PC-3 (cell line): ENCODE data around the gene ME2. TPM values are rescaled to one million over a fixed set of nuclear protein-coding genes. Genes with fewer than 3 reads are reported as not detected.
"Not testable (repeated sequence)": the region's sequence is repeated elsewhere in the genome, so short reads cannot be mapped to it uniquely, and the experiment has no call there.

ENCODE experiments used
- ATAC-seq: fragments of 200-7000 bp; cut with Tn5 transposase; 2 replicates; pipeline ENCODE4 v1.9.1; 2020; ENCODE audit warnings: mild to moderate bottlenecking, moderate library complexity
- BruUV-seq: library from RNA; stranded (reverse); fragments of 400-500 nt; replicated peaks from 2 replicates; lab custom pipeline; 2021; lab: Mats Ljungman, UMichigan
- CTCF ChIA-PET: fragments of 300-600 bp; sonication (Branson Sonifier 250); formaldehyde crosslinking; loops from one replicate; lab custom pipeline; 2022; ENCODE audit warnings: antibody characterized with exemption; lab: Charles Lee
- POLR2A ChIA-PET: fragments of 300-600 bp; sonication (Branson Sonifier 250); formaldehyde crosslinking; loops from one replicate; lab custom pipeline; 2022; ENCODE audit warnings: antibody characterized with exemption; ENCODE audit not compliant: unreplicated experiment; lab: Charles Lee
- DNase-seq: peaks from one replicate; pipeline ENCODE4 v3.0.0-alpha.2; 2015
- H2AFZ ChIP-seq: fragments of 300-600 bp; sonication (generic); 2 replicates; pipeline ENCODE4 v1.6.0; 2016; ENCODE audit warnings: antibody characterized with exemption, low read length
- H3F3A ChIP-seq: fragments of 300-600 bp; sonication (generic); one replicate; pipeline ENCODE4 v1.6.0; 2017; ENCODE audit warnings: antibody characterized with exemption, low read length, control low read depth, mild to moderate bottlenecking; ENCODE audit not compliant: unreplicated experiment
- H3K27ac ChIP-seq: fragments of 300-600 bp; sonication (generic); 2 replicates; pipeline ENCODE4 v1.5.1; 2016; ENCODE audit warnings: mild to moderate bottlenecking, low read length
- H3K27me3 ChIP-seq: fragments of 300-600 bp; sonication (generic); 2 replicates; pipeline ENCODE4 v1.6.1; 2016; ENCODE audit warnings: low read length, mixed read lengths
- H3K36me3 ChIP-seq: fragments of 300-600 bp; sonication (generic); 2 replicates; pipeline ENCODE4 v1.6.1; 2016; ENCODE audit warnings: low read depth, mixed run types, low read length, mixed read lengths
- H3K4me1 ChIP-seq: fragments of 300-600 bp; sonication (generic); 2 replicates; pipeline ENCODE4 v1.5.1; 2016; ENCODE audit warnings: low read length; ENCODE audit not compliant: insufficient read depth
- H3K4me2 ChIP-seq: fragments of 300-600 bp; sonication (generic); 2 replicates; pipeline ENCODE4 v1.6.0; 2016; ENCODE audit warnings: low read length
- H3K4me3 ChIP-seq: fragments of 300-600 bp; sonication (generic); 2 replicates; pipeline ENCODE4 v1.5.1; 2016; ENCODE audit warnings: mild to moderate bottlenecking, low read length, mixed read lengths
- H3K79me2 ChIP-seq: fragments of 300-600 bp; sonication (generic); 2 replicates; pipeline ENCODE4 v1.6.1; 2017; ENCODE audit warnings: low read length, mixed read lengths
- H3K9ac ChIP-seq: fragments of 300-600 bp; sonication (generic); 2 replicates; pipeline ENCODE4 v1.6.0; 2016; ENCODE audit warnings: mild to moderate bottlenecking, low read length
- H3K9me2 ChIP-seq: fragments of 300-600 bp; sonication (generic); replicated peaks from 2 replicates; pipeline ENCODE4 v1.6.1; 2016; ENCODE audit warnings: mixed run types, low read length, mixed read lengths
- H3K9me3 ChIP-seq: fragments of 300-600 bp; sonication (generic); 2 replicates; pipeline ENCODE4 v1.6.1; 2016; ENCODE audit warnings: low read length, mixed read lengths
- H4K20me1 ChIP-seq: fragments of 300-600 bp; sonication (generic); 2 replicates; pipeline ENCODE4 v1.6.1; 2016; ENCODE audit warnings: low read length, mixed read lengths
- EZH2 ChIP-seq: fragments of 300-600 bp; sonication (generic); IDR thresholded peaks from one replicate; pipeline ENCODE4 v1.6.1; 2017; ENCODE audit warnings: antibody characterized with exemption, mild to moderate bottlenecking, low read length; ENCODE audit not compliant: unreplicated experiment
- EZH2phosphoT487 ChIP-seq: fragments of 300-600 bp; sonication (generic); IDR thresholded peaks from 2 replicates; pipeline ENCODE4 v1.6.1; 2018; ENCODE audit warnings: mild to moderate bottlenecking, antibody characterized with exemption, low read length, borderline replicate concordance
- intact Hi-C: fragments of 100-400 bp; cut with micrococcal nuclease; formaldehyde crosslinking; loops from 2 replicates; pipeline ENCODE4 v1.9.0; 2023
- total RNA-seq: library from RNA; depleted of rRNA; stranded (reverse); fragments of >200 nt; gene quantifications from 2 replicates; pipeline ENCODE4 v1.2.3, GENCODE V29; 2014
- TF ChIP-seq, protein P1 (sequence below): fragments of 300-600 bp; sonication (generic); conservative IDR thresholded peaks from 2 replicates; pipeline ENCODE4 v1.5.1; 2017; ENCODE audit warnings: antibody characterized with exemption, low read depth, mild to moderate bottlenecking, low read length

Gene ME2
- total RNA-seq, 1 experiment from 2014 or later = 29.1 TPM

- no peaks in the 10 kb centered on the region for H3K9me2 ChIP-seq
- H3F3A ChIP-seq = no peaks in the 10 kb centered on the region
- no peaks in the 10 kb centered on the region for H3K27me3 ChIP-seq
- no peak for ATAC-seq
- ChIA-PET POLR2A (no interaction called here), CTCF (no interaction called here)
- H3K79me2 ChIP-seq = no peaks in the 10 kb centered on the region
- H3K4me3 ChIP-seq = no peak overlapping the region
- no peaks in the 10 kb centered on the region for H3K4me1 ChIP-seq
- H3K27ac ChIP-seq = no peak overlapping the region
- no peaks in the 10 kb centered on the region for H3K36me3 ChIP-seq
- no peak for DNase-seq
- H3K9me3 ChIP-seq = no peaks in the 10 kb centered on the region
- intact Hi-C loops = no loop called here
- H2AFZ ChIP-seq = no peak overlapping the region
- BruUV-seq = no TSS peak
- no peak overlapping the region for H3K9ac ChIP-seq
- H3K4me2 ChIP-seq = no peak overlapping the region
- no peaks in the 10 kb centered on the region for H4K20me1 ChIP-seq
- TF ChIP-seq, protein P1, sequence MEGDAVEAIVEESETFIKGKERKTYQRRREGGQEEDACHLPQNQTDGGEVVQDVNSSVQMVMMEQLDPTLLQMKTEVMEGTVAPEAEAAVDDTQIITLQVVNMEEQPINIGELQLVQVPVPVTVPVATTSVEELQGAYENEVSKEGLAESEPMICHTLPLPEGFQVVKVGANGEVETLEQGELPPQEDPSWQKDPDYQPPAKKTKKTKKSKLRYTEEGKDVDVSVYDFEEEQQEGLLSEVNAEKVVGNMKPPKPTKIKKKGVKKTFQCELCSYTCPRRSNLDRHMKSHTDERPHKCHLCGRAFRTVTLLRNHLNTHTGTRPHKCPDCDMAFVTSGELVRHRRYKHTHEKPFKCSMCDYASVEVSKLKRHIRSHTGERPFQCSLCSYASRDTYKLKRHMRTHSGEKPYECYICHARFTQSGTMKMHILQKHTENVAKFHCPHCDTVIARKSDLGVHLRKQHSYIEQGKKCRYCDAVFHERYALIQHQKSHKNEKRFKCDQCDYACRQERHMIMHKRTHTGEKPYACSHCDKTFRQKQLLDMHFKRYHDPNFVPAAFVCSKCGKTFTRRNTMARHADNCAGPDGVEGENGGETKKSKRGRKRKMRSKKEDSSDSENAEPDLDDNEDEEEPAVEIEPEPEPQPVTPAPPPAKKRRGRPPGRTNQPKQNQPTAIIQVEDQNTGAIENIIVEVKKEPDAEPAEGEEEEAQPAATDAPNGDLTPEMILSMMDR = no peak
- no peak for TF ChIP-seq EZH2phosphoT487
- TF ChIP-seq EZH2 = no peak
These were observed 58.3 kb downstream of the ME2 start for GRCh38 chr18:50937183-50937582.

GRCh38 chr18:50938912-50939311 lies 60.0 kb downstream of the ME2 start:
- no peaks in the 10 kb centered on the region for H3K27me3 ChIP-seq
- no peaks in the 10 kb centered on the region for H3K4me1 ChIP-seq
- BruUV-seq = no TSS peak
- no peak overlapping the region for H2AFZ ChIP-seq
- no peaks in the 10 kb centered on the region for H3K79me2 ChIP-seq
- CTCF ChIA-PET = no interaction called here
- H3K9me2 ChIP-seq = no peaks in the 10 kb centered on the region
- H3K9me3 ChIP-seq = no peaks in the 10 kb centered on the region
- no peaks in the 10 kb centered on the region for H3F3A ChIP-seq
- H3K36me3 ChIP-seq = no peaks in the 10 kb centered on the region
- no peaks in the 10 kb centered on the region for H4K20me1 ChIP-seq
- no peak overlapping the region for H3K4me3 ChIP-seq
- TF ChIP-seq EZH2phosphoT487 = no peak
- no peak for TF ChIP-seq EZH2
- TF ChIP-seq, protein P1 = no peak
- DNase-seq = no peak
- intact Hi-C loops = no loop called here
- H3K4me2 ChIP-seq = no peak overlapping the region
- POLR2A ChIA-PET = interaction anchor here (0.6 kb wide), 2 partner anchors 47 to 657 kb away, joined by 6 to 9 read pairs; no protein-coding TSS in a partner anchor
- H3K27ac ChIP-seq = no peak overlapping the region
- no peak for ATAC-seq
- H3K9ac ChIP-seq = no peak overlapping the region

GRCh38 chr18:50944245-50944932 lies 65.5 kb downstream of the ME2 start:
- no peaks in the 10 kb centered on the region for H3K36me3 ChIP-seq
- intact Hi-C loops = no loop called here
- no peak overlapping the region for H2AFZ ChIP-seq
- H3K27ac ChIP-seq = no peak overlapping the region
- no peaks in the 10 kb centered on the region; the same call in 1 of the 2 replicates for H3K4me1 ChIP-seq
- no peaks in the 10 kb centered on the region for H3F3A ChIP-seq
- no peaks in the 10 kb centered on the region for H4K20me1 ChIP-seq
- no peak overlapping the region for H3K4me2 ChIP-seq
- H3K9me3 ChIP-seq = no peaks in the 10 kb centered on the region
- BruUV-seq = no TSS peak
- H3K4me3 ChIP-seq = no peak overlapping the region
- DNase-seq (peak; percentile 1), ATAC-seq (peak; percentile 49; the same call in 1 of the 2 replicates)
- H3K9me2 ChIP-seq = no peaks in the 10 kb centered on the region
- no peak overlapping the region for H3K9ac ChIP-seq
- H3K79me2 ChIP-seq = no peaks in the 10 kb centered on the region
- ChIA-PET POLR2A (no interaction called here), CTCF (no interaction called here)
- H3K27me3 ChIP-seq = no peaks in the 10 kb centered on the region
- TF ChIP-seq EZH2 (no peak), EZH2phosphoT487 (no peak)
- TF ChIP-seq, protein P1 = no peak

- H3K27ac ChIP-seq, intact Hi-C loops, BruUV-seq, H3K79me2 ChIP-seq, H3K4me3 ChIP-seq, H3K36me3 ChIP-seq, H3K9ac ChIP-seq, H4K20me1 ChIP-seq, H2AFZ ChIP-seq, H3K27me3 ChIP-seq, H3K9me3 ChIP-seq, H3K9me2 ChIP-seq, POLR2A ChIA-PET, H3F3A ChIP-seq, H3K4me2 ChIP-seq, DNase-seq, CTCF ChIA-PET, H3K4me1 ChIP-seq, ATAC-seq: not testable (repeated sequence)
These were observed 67.0 kb downstream of the ME2 start for GRCh38 chr18:50945918-50946317.
